GM19240 (cell line): Measurements from ENCODE around the gene ATXN7L1.
"Not testable (repeated sequence)": the region's sequence is repeated elsewhere in the genome, so short reads cannot be mapped to it uniquely, and the experiment has no call there.

Source experiments
- DNase-seq: peaks from one replicate; pipeline ENCODE4 v3.0.0; 2011; ENCODE audit warnings: low spot score; ENCODE audit not compliant: insufficient read length

ATXN7L1 gene

DNA sequence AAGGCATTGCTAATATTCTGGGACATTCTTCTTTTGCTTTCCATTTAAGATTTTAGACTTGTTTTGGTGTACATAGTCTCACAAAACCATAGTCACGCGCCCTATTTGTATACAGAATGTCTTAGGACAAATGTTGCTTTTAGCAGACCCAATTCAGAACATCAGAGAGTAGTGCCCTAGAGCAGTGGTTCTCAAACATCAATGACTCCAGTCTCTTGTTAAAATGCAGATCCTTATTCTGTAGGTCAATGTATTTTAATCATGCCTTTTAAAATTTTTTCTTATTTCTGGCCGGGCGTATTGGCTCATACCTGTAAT is 167.7 kb downstream of the ATXN7L1 start:
- DNase-seq: no peak

DNA sequence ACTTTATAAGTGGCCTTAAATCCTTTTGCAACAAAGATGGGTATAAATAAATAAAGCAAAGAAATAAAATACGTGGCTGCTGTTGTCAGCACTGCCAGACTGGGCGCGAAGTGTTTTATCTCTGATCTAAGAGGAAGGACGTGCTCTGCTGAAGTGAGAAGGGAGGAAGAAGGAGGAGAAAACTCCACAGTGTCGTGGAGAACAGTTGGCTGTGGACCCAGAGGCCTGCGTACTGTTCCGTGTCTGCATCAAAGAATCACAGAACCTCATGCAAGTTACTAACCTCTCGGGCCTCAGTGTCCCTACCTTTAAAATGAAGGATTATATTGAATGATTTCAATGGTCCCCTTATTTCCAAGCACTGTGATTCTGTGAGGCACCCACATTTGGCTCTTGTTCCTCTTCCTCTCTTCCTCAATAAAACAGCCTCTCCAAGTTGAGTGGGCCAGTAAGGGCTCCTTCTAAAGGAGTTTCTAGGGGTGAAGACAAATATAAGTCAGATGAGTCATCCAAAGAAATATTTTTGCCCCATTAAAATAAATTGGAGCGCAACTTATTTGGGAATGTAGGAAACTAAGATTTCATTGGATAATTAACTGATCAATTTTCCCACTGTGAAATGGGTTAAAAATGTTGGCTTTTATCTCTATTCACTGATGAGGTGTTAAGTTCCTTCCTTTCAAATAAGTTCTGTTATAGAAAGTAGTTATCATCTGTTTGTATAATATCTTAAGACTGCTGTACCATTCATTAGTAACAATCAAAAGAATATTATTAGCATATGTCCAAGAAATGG is 168.2 kb downstream of the ATXN7L1 start:
- DNase-seq: no peak

DNA sequence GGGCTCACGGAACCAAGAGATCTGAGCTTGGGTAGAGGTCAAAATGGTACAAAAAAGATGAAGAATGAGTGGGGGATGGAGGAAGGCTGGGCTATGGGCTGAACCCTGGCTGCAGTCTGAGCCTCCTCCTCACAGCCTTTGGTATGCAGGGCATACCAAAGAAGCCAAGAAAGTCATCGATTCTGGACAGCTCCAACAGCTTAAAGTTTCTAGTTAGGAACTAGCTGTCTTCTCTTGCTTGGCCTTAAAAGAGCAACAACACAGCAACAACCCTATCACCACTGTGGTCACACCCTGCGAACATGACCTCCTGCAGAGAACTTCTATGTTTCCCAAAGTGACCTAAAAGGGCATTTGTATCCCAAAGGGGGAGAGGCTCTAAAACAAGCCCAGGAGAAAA is 169.0 kb downstream of the ATXN7L1 start:
- DNase-seq: no peak

DNA sequence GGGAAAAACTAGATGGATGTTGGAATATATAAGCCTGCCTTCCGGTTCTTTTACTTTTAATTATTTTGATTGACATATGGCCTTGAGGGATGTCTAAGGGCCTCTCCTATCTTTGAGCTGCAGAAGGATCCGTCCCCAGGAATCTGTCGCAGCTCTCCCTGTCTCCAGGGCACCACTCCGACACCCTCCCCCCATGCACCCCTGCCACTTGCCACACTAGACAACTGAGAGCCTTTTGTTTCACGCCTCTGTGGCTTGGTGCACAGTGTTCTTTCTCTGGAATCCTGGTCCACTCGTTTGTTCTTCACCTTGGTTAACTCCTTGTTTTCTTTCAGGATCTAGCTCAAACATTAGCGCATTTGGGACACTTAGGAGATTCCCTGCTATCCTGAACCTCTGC is 171.0 kb downstream of the ATXN7L1 start:
- DNase-seq: no peak

DNA sequence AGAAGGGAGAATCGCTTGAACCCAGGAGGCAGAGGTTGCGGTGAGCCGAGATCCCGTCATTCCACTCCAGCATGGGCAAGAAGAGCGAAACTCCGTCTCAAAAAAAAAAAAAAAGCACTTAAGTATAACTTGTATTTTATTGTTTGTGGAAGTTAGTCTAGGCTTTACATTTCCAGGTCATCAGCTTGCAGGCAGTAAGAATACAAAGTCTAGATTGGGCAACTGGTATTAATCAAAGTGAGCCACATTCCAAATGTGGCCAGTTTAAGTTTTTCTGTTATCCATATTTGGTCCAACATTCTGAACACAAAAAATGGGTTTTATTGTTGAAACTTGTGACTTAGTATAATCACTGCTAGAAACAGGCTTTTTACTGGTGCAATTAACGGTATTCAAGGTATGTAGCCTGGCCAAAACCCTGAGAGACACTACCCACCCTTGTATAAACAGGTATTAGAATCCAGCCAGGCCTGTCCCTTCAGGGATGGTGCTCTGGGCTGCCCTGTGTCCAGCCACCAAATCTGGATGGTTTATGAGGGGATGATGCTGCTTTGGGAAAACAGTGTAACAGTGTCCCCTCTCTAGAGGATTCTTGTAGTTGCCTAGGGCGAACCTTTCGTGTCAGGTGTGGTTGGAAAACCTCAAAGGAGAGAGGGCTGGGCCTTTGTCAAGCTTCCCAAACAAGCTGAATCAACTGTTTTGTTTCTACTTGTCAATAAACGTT is 173.0 kb downstream of the ATXN7L1 start:
- DNase-seq: no peak

DNA sequence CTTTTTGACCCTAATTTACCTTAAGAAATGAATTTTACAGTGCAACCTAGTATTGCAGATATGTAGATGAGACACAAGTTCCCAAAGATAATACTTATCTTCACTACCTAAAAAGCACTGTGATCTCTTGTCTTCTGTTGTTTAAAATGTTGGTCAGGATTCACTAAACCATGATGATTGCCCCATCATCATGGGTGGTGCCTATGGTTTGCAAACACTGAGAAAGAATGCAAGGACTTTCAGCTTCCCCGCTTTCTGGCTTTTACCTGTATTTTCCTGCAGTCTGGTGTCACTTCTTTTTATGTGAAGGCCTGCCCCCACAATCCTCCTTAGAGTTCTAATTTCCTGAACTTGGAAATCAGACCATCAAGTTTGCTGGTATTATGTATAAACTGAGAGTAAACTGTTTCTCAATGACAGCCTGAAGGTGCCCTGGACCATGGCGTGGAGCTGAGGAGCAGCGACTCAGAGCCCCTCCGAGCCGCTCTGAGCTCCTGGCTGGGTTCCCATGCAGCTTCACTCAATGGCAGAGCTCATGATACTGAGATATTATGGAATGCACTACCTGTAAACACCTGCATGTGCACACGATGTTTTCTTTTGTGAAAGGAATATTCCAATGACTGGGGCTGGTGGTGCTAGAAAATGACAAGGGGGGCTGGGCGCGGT is 176.7 kb downstream of the ATXN7L1 start:
- DNase-seq: no peak

DNA sequence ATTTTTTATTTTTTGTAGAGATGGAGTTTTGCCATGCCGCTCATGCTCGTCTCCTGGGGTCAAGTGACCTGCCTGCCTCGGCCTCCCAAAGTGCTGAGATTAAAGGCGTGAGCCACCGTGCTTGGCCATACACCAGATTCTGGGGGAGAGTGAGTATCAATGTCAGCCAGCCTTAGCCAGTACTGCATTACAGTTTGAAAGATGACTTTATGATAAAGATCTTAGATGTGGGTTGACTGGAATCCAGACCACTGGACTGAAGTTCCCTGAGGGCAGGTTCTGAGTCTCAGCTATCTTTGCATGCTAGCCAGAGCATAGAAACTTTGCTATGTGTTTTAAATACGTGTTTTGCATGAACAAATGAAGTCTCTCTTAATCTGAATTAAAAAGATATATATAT is 177.9 kb downstream of the ATXN7L1 start:
- no peak for DNase-seq

DNA sequence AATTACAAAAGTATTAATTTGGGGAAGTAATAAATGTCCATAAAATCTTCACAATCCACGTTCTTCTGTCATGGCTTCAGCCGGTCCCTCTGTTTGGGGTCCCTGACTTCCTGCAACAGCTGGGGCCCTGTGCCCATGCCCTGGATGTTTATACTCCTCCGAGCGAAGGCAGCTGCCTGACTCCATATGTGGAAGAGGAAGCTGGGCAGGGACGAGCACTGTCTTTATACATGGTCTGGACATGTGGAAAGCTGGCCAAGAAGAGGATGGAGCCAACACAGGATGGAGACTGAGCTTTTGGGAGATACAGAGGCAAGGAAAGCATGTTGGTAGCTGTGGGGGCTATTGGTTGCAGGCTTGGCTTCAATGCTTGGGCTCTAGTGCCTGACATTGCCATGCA is 178.6 kb downstream of the ATXN7L1 start:
- no peak for DNase-seq

DNA sequence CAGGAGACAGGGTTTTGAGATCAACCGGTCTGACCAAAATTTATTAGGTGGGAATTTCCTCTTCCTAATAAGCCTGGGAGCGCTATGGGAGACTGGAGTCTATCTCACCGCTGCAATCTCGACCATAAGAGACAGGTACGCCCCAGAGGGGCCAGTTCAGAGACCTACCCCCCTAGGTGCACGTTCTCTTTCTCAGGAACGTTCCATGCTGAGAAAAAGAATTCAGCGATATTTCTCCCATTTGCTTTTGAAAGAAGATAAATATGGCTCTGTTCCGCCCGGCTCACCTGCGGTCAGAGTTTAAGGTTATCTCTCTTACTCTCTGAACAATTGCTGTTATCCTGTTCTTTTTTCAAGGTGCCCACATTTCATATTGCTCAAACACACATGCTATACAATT is 179.2 kb downstream of the ATXN7L1 start:
- not testable (repeated sequence) for DNase-seq

DNA sequence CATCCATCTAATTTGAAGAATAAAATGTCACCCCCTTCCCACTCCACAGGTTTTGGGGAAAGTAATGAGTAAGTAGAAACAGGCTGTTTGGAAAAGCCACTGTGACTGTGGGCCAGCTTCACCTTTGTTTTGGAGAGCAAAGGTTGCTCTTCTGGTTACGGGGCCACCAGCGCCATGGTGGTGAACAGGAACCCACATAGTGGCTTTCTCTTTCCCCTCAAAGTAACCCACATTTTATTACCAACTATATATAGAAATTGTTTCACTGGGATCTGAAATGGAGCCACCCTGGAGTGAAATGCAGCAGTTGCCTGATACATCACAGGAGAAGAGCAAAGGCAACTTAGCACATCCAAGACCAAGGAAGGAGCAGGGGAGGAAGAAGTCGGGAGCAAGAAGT is 182.8 kb downstream of the ATXN7L1 start:
- no peak for DNase-seq

DNA sequence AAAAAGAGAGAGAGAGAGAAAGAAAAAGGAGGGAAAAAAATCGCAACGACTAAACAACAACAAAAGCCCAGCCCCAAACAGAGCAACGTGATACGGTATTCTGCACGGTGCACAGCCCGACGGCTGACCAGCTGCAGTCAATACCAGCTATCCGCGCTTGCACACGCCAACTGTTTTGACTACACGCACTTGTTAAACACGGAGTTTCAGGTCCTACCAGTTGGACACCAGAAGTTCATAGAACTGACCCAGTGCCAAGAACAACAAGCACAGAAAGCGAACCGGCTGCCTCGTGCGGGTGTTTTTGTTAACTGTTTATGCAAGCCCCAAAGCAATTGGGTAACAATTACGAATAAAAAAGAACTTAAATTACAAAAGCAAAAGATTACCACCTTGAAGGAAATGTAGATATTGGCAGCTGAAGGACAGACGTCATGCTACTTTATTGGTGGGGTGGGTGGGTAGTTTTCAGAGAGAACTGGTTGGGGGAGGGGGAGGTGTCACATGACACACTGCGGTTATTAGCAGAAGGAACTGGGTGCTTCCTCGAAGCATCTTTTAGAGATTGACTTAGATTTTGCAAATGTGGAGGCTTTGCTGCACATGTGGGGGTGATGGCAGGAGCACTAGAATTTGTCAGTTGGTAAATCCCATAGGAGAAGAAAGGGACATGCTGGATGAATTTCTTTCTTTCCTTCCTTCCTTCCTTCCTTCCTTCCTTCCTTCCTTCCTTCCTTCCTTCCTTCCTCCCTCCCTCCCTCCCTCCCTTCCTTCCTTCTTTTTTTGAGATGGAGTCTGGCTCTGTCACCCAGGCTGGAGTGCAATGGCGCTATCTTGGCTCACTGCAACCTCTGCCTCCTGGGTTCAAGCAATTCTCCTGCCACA is 184.5 kb downstream of the ATXN7L1 start:
- DNase-seq: no peak

DNA sequence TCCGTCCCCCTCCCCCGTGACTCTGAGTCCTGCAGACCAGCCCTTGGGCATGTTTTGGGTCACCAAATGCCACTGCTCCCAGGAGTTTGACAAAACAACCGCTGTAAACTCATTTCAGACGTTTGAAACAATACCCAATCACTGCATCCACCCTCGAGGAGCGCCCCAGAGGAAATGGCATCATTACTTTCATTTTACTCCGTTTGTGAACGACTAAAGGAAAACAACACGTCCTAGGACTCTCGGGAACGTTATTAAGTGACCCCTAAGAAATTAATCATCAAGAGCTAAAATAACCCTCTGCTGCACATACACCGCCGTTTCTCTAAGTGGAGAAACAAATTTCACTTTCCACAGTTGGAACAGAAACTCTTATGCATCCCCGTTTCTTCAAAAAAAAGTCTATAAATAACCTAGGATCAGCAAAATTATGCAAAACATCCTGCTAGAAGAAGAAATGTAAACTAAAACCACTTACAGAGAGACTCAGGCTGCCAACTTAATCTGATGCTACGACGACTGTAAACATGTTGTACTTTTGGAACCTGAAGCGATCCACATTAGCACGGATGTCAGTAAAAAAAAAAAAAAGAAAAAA is 185.2 kb downstream of the ATXN7L1 start:
- no peak for DNase-seq

DNA sequence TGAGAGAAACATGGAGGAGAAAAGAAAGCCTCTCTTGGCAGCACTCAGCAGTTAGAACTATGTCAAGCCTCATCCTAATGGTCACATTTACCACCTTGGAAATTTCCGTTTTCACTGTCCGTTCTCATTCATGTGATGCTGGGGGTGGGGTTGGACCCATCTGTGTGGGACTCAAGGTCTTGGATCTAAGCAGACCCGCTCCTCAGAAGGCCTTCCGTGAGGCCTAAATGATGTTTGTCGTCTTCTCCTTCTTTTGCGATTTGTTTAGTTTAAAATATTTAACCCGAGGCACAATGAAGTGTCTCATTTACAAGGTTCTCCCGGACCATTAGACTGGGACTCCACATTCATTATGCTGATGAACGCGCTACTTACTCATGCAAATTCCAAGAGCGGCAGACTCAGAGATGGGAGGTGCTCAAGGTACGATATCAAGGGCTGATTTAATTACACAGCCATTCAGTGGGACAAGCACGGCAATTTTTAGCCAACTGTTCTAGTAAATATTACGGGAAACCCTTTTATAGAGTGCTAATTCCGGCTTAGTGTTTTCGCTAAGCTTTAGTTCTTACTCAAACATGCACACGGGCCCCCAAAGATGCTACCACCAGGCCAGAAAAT is 186.0 kb downstream of the ATXN7L1 start:
- no peak for DNase-seq

DNA sequence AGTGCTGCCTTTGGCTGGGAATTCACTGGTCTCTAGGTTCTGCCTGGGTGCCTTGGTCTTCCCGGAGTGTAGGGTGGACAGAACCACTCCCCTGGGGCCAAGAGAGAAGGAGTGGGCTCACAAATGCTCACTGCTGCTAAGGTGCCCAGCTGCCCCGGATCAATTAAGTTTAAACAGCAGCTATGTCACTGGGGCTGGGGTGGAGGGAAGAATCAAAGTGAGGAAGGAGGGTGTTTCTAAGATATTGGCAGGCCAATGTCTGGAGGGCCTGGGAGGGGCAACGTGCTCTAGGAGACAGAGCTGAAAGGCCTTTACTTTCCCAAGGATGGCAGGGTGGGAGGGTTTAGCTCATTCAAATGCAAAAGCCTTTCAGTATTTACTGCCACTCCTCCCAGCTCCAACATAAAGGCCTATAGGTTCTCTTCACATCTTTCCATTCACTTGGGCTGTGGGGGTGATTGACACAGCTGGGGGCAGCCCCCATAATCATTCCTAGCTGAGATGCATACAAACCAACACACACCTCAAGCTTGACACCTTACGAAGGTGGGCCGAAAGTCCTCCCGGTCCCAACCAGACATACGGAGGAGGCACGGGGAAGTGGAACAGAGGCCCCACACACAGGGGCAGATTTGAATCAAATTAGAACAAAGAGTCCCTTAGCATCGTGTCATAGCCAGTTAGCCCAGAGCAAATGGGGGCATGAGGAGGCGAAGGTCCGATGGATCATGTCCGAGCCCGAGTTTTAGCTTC is 187.2 kb downstream of the ATXN7L1 start:
- DNase-seq: no peak

DNA sequence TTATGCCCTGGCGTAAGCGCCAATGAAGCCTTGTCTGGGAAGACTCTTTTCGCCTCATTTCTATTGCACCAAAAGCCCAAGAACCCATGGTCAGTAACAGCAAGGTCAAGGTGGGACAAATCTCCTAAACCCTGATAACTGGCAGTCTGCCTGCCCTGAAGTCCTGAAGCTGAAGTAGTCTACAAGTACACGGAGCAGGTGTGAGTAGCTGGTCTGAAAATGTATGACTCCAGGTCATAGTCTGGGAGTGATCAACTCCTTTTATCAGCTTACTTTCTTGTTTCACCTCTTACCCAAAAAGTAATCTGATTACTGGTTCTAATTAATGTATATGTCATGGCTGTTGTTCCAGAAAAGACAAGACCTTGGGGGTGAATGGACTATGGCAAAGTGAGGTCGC is 187.8 kb downstream of the ATXN7L1 start:
- no peak for DNase-seq

DNA sequence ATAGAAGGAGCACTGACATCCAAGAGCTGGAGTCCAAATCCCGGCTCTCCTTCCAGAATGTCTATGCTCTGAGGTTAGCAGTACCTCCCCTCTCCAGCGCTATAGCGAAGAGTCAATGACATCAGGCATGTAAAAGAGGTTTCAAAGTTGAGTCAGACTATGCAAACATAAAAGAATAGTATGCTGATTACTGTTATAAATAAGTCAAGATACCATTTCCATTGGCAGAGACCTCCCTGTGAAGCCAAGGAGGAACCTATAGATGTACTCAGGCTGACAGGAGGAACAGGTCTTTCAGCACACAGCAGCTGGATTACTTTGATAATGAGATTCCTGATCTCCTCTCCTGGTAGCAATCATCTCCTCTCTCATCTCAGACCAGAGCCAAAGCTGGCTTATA is 191.2 kb downstream of the ATXN7L1 start:
- no peak for DNase-seq

DNA sequence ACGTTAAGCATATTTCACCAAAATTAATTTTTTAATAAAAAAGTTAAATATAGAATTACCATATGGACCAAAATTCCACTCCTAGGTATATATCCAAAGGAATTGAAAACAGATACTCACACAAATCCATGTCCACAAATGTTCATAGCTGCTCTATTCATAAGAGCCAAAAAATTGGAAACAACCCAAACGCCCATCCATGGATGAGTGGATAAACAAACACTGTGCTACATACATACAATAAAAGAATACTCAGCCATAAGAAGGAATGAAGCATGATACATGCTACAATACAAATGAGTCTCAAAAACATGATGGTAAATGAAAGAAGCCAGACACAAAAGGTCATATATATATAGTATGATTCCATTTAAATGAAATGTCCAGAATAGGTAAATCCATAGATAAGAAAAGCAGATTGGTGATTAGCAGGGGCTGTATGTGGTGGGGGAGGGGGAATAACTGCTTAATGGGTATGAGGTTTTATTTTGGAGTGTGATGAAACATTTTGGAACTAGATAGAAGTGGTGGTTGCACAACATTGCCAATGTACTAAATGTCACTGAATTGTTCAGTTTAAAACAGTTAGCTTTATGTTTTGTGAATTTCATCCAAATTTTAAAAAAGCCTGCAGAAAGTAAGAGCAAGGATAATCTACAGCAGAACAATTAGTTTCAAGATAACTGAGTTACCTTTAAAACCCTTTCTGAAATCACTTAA is 193.9 kb downstream of the ATXN7L1 start:
- no peak for DNase-seq

DNA sequence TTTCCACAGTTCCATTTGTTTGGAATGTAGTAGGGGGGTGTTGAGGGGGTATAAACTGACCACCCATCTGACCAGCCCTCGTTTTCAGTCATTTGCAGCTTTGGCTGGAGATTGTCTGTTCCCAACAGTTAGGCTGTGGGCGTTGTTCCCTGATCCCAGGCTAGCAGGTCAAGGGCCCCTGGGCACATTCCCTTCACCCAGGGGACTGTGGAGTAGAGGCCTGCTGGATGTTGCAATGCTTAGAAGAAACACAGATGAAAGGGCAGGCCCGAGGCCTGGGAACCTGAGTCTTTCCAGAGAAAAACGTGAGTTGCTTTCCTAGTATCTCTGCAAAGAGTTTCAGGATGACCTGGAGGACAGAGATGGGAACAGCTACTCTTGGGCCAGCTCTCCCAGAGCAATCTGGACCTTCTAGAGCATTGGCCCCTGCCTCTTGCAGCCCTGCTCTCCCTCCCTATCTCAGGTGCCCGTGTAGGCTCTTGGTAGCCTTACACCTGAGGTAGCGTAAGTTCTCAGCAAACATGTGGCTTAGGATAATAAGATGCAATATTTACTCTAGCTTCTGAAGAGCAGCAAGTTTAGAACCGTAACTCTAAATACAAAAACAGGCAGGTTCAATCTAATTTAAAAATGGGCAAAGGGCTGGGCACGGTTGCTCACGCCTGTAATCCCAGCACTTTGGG is 195.8 kb downstream of the ATXN7L1 start:
- no peak for DNase-seq
